ENCODE data around the gene LRBA.

LRBA gene

DNA sequence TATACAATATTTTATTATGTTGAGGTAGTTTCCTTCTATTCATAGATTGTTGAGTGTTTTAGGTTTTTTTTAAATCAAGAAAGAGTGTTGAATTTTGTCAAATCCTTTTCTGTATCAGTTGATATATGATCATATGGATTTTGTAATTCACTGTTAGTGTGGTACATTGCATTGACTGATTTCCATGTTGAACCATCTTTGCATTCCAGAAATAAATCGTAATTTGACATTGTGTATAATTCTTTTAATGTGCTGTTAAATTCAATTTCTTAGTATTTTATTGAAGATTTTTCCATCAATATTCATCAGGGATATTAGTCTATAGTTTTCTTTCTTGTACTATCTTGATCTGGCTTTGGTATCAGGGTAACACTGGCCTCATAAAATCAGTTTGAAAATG lies 103.8 kb downstream of the LRBA start:
- no peak overlapping the region for H3K4me3 ChIP-seq (ENCODE audit: low read length)
- H3K27ac ChIP-seq (ENCODE audit: low read depth, low read length): no peak overlapping the region
- no peaks in the 10 kb centered on the region for H3K4me1 ChIP-seq (ENCODE audit: control insufficient read depth, insufficient read depth, low read length)
- no peak overlapping the region for H3K9ac ChIP-seq (ENCODE audit: low read length)
- no peaks in the 10 kb centered on the region for H3K27me3 ChIP-seq (ENCODE audit: control insufficient read depth, insufficient read depth, low read length)
- H3K36me3 ChIP-seq (ENCODE audit: control insufficient read depth, insufficient read depth, low read length): peaks cover 3% of the 10 kb centered on the region

DNA sequence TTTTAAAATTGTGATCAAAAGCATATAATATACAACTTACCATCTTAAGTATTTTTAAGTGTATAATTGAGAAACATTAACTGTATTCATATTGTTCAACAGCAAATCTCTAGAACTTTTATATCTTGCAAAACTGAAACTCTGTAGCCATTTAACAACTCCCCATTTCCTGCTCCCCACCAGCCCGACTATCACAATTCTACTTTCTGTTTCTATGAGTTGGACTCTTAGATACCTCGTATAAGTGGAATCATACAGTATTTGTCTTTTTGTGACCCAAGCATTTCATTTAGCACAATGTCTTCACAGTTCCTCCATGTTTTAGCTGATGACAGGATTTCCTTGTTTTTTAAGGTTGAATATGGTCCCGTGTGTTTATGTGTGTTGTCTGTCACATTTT lies 106.0 kb downstream of the LRBA start:
- H3K9ac ChIP-seq (ENCODE audit: low read length): no peak overlapping the region
- H3K4me1 ChIP-seq (ENCODE audit: control insufficient read depth, insufficient read depth, low read length): no peaks in the 10 kb centered on the region
- no peak overlapping the region for H3K27ac ChIP-seq (ENCODE audit: low read depth, low read length)
- H3K36me3 ChIP-seq (ENCODE audit: control insufficient read depth, insufficient read depth, low read length): peaks cover 3% of the 10 kb centered on the region
- no peak overlapping the region for H3K4me3 ChIP-seq (ENCODE audit: low read length)
- no peaks in the 10 kb centered on the region for H3K27me3 ChIP-seq (ENCODE audit: control insufficient read depth, insufficient read depth, low read length)

DNA sequence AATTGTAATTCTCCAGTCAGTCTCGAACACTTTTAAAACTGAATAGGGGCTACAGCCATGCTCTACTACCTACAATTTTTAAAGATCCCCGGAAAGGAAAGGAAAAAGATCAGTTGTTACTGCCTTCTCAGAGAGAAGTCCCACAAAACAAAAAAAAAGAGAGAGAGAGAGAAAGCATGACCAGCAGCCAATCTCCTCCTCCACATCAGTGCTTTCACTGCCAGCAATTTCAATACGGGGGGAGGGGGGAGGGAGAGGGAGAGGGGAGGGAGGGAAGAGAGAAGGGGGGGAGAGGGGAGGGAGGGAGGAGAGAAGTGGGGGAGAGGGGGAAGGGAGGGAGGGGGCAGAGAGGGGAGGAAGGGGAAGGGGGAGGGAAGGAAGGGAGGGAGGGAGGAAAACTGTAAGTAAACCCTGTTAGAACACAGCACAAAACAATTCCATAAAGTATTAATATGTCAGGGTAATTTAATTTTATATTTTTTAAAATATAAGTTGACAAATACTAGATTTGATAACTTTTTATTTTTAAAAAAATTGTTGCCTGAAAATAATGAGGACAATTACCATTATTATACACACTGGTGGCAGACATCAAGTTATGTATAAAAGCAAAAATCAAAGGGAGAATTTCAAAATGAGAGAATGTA lies 108.0 kb downstream of the LRBA start:
- Histone ChIP-seq H3K36me3 (ENCODE audit: control insufficient read depth, insufficient read depth, low read length) (no peaks in the 10 kb centered on the region), H3K4me3 (ENCODE audit: low read length) (no peak overlapping the region), H3K9ac (ENCODE audit: low read length) (no peak overlapping the region), H3K27ac (ENCODE audit: low read depth, low read length) (no peak overlapping the region), H3K4me1 (ENCODE audit: control insufficient read depth, insufficient read depth, low read length) (no peaks in the 10 kb centered on the region), H3K27me3 (ENCODE audit: control insufficient read depth, insufficient read depth, low read length) (no peaks in the 10 kb centered on the region)

DNA sequence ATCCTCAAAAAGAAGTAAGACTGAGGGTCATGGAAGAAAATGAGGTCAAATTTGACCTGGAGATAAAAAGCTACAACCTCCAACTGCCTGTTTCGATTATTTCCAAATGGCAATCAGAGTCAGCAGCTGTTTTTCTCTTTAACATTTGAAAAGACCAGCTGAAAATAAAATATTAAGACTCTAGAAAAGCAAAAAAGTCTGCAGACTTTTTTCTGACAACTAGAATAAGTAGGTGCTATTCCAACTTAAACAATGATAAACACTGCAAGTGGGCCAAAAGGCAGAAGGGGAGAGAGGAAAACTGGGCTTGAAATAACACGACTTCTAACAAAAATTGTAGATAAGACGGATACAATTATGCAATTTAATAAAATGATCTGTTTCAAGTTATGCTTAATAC lies 110.4 kb downstream of the LRBA start:
- Histone ChIP-seq H3K27me3 (ENCODE audit: control insufficient read depth, insufficient read depth, low read length) (no peaks in the 10 kb centered on the region), H3K4me1 (ENCODE audit: control insufficient read depth, insufficient read depth, low read length) (no peaks in the 10 kb centered on the region), H3K4me3 (ENCODE audit: low read length) (no peak overlapping the region), H3K9ac (ENCODE audit: low read length) (no peak overlapping the region), H3K27ac (ENCODE audit: low read depth, low read length) (no peak overlapping the region), H3K36me3 (ENCODE audit: control insufficient read depth, insufficient read depth, low read length) (no peaks in the 10 kb centered on the region)

DNA sequence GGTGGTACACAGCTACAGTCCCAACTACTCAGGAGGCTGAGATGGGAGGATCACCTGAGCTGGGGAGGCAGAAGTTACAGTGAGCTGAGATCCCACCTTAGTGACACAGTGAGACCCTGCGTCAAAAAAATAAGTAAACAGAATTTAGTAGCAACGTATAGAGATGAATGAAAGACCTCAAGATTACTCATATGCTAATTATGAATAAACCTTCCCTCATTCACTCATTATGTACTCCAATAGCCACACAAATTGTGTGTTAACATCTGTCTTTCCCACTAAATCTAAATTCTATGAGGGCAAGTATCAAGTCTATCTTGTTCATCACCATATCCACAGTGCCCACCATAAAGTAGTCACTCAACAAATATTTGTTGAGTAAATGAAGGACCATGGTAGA lies 111.5 kb downstream of the LRBA start:
- H3K36me3 ChIP-seq (ENCODE audit: control insufficient read depth, insufficient read depth, low read length): no peaks in the 10 kb centered on the region
- no peaks in the 10 kb centered on the region for H3K4me1 ChIP-seq (ENCODE audit: control insufficient read depth, insufficient read depth, low read length)
- H3K27me3 ChIP-seq (ENCODE audit: control insufficient read depth, insufficient read depth, low read length): no peaks in the 10 kb centered on the region
- no peak overlapping the region for H3K27ac ChIP-seq (ENCODE audit: low read depth, low read length)
- H3K9ac ChIP-seq (ENCODE audit: low read length): no peak overlapping the region
- no peak overlapping the region for H3K4me3 ChIP-seq (ENCODE audit: low read length)

DNA sequence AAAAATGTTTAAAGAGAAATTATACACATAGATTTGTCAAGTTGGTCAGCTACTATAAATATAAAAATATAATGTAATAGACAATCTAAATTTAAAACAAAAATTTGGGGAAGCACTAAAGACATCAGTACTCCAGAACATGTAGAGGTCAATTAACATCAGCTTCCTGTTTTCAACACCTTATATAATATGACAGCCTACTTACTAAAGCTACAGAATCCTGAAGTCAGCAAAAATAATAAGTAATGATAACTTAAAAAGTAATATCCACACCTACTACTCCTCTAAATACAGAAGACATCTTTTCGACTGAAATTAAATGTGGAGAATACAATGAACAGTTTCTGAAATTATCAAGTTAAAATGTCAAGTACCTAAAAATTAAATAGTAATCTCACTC lies 118.6 kb downstream of the LRBA start:
- Histone ChIP-seq H3K27me3 (ENCODE audit: control insufficient read depth, insufficient read depth, low read length) (no peaks in the 10 kb centered on the region), H3K27ac (ENCODE audit: low read depth, low read length) (no peak overlapping the region), H3K36me3 (ENCODE audit: control insufficient read depth, insufficient read depth, low read length) (no peaks in the 10 kb centered on the region)

GRCh38 chr4:150890246-150890645 lies 124.8 kb downstream of the LRBA start:
- Histone ChIP-seq H3K27me3 (ENCODE audit: control insufficient read depth, insufficient read depth, low read length) (no peaks in the 10 kb centered on the region), H3K9ac (ENCODE audit: low read length) (no peak overlapping the region), H3K4me3 (ENCODE audit: low read length) (no peak overlapping the region), H3K4me1 (ENCODE audit: control insufficient read depth, insufficient read depth, low read length) (no peaks in the 10 kb centered on the region), H3K36me3 (ENCODE audit: control insufficient read depth, insufficient read depth, low read length) (no peaks in the 10 kb centered on the region), H3K27ac (ENCODE audit: low read depth, low read length) (no peak overlapping the region)

More for the DNA sequence above, 118.6 kb downstream of the LRBA start:
- no peak overlapping the region for H3K9ac ChIP-seq (ENCODE audit: low read length)
- H3K4me1 ChIP-seq (ENCODE audit: control insufficient read depth, insufficient read depth, low read length): no peaks in the 10 kb centered on the region
- H3K4me3 ChIP-seq (ENCODE audit: low read length): no peak overlapping the region

DNA sequence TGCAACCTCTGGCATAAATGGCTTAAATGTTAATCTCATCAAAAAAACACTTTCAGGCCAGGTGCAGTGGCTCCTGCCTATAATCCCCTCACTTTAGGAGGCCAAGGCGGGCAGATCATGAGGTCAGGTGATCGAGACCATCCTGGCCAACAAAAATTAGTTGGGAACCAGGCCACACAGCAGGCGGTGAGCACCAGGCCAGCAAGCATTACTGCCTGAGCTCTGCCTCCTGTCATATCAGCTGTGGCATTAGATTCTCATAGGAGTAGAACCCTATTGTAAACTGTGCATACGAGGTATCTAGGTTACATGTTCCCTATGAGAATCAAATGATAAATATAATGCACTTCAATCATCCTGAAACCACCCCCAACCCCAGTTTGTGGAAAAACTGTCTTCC lies 125.8 kb downstream of the LRBA start:
- no peaks in the 10 kb centered on the region for H3K36me3 ChIP-seq (ENCODE audit: control insufficient read depth, insufficient read depth, low read length)
- no peaks in the 10 kb centered on the region for H3K4me1 ChIP-seq (ENCODE audit: control insufficient read depth, insufficient read depth, low read length)
- H3K4me3 ChIP-seq (ENCODE audit: low read length): no peak overlapping the region
- no peak overlapping the region for H3K27ac ChIP-seq (ENCODE audit: low read depth, low read length)
- H3K9ac ChIP-seq (ENCODE audit: low read length): no peak overlapping the region
- H3K27me3 ChIP-seq (ENCODE audit: control insufficient read depth, insufficient read depth, low read length): no peaks in the 10 kb centered on the region

- Histone ChIP-seq H3K36me3 (ENCODE audit: control insufficient read depth, insufficient read depth, low read length) (no peaks in the 10 kb centered on the region), H3K27me3 (ENCODE audit: control insufficient read depth, insufficient read depth, low read length) (no peaks in the 10 kb centered on the region), H3K4me3 (ENCODE audit: low read length) (no peak overlapping the region), H3K27ac (ENCODE audit: low read depth, low read length) (no peak overlapping the region), H3K4me1 (ENCODE audit: control insufficient read depth, insufficient read depth, low read length) (no peaks in the 10 kb centered on the region), H3K9ac (ENCODE audit: low read length) (no peak overlapping the region)
Measured at GRCh38 chr4:150888625-150889024, 126.5 kb downstream of the LRBA start.

- no peaks in the 10 kb centered on the region for H3K4me1 ChIP-seq (ENCODE audit: control insufficient read depth, insufficient read depth, low read length)
- H3K27ac ChIP-seq (ENCODE audit: low read depth, low read length): no peak overlapping the region
Measured at GRCh38 chr4:150888217-150888616, 126.9 kb downstream of the LRBA start.

GRCh38 chr4:150886597-150886996 lies 128.5 kb downstream of the LRBA start:
- H3K4me1 ChIP-seq (ENCODE audit: control insufficient read depth, insufficient read depth, low read length): no peaks in the 10 kb centered on the region
- H3K27ac ChIP-seq (ENCODE audit: low read depth, low read length): no peak overlapping the region
- H3K9ac ChIP-seq (ENCODE audit: low read length): no peak overlapping the region
- H3K4me3 ChIP-seq (ENCODE audit: low read length): no peak overlapping the region
- no peaks in the 10 kb centered on the region for H3K27me3 ChIP-seq (ENCODE audit: control insufficient read depth, insufficient read depth, low read length)
- H3K36me3 ChIP-seq (ENCODE audit: control insufficient read depth, insufficient read depth, low read length): no peaks in the 10 kb centered on the region

More at GRCh38 chr4:150888217-150888616, 126.9 kb downstream of the LRBA start:
- Histone ChIP-seq H3K4me3 (ENCODE audit: low read length) (no peak overlapping the region), H3K9ac (ENCODE audit: low read length) (no peak overlapping the region), H3K36me3 (ENCODE audit: control insufficient read depth, insufficient read depth, low read length) (no peaks in the 10 kb centered on the region), H3K27me3 (ENCODE audit: control insufficient read depth, insufficient read depth, low read length) (no peaks in the 10 kb centered on the region)

DNA sequence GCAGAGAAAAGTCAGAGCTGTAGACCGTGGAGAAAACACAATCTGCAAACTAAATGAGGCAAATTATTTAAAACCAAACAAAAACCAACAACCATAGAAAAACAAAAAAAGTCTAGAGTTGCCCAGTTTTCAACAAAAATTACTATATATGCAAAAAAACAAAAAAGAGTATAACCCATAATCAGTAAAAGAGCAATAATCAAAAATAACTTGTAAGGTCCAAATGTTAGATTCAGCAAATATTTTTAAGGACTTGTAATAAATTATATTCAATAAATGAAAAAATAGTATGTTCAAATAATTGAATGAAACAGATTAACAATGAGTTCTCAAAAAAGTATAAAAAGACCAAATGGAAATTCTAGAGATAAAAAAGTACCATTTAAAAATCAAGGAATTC lies 130.5 kb downstream of the LRBA start:
- H3K27ac ChIP-seq (ENCODE audit: low read depth, low read length): no peak overlapping the region
- H3K36me3 ChIP-seq (ENCODE audit: control insufficient read depth, insufficient read depth, low read length): no peaks in the 10 kb centered on the region
- H3K9ac ChIP-seq (ENCODE audit: low read length): no peak overlapping the region
- H3K27me3 ChIP-seq (ENCODE audit: control insufficient read depth, insufficient read depth, low read length): no peaks in the 10 kb centered on the region
- H3K4me3 ChIP-seq (ENCODE audit: low read length): no peak overlapping the region
- H3K4me1 ChIP-seq (ENCODE audit: control insufficient read depth, insufficient read depth, low read length): no peaks in the 10 kb centered on the region

DNA sequence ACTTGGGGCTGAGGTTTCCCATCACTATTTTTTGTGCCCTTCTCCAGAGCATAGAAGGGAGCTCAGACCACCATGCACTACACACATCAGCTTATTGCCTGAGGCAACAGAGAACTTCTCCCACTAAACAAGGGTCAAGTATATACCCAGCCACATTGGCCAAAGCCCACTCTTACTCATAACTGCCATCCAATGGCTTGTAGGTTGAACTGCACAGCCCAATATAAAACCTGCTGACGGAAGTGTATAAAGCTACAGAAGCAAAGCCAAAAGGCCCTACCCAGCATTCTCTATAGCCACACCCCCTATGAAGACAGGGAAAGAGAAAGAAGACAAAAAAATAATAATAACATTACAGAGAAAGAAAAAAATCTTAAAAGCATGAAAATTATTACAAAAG lies 139.7 kb downstream of the LRBA start:
- Histone ChIP-seq H3K36me3 (ENCODE audit: control insufficient read depth, insufficient read depth, low read length) (no peaks in the 10 kb centered on the region), H3K4me3 (ENCODE audit: low read length) (no peak overlapping the region), H3K9ac (ENCODE audit: low read length) (no peak overlapping the region), H3K27me3 (ENCODE audit: control insufficient read depth, insufficient read depth, low read length) (no peaks in the 10 kb centered on the region), H3K27ac (ENCODE audit: low read depth, low read length) (no peak overlapping the region), H3K4me1 (ENCODE audit: control insufficient read depth, insufficient read depth, low read length) (no peaks in the 10 kb centered on the region)

Data from rectal smooth muscle tissue (tissue), 1 donor.